Endothelial cell of umbilical vein (primary cell): ENCODE data around the gene ZNF816. TPM values are rescaled to one million over a fixed set of nuclear protein-coding genes. Genes with fewer than 3 reads are reported as not detected.
A peak's percentile ranks its signal among the peaks of the same experiment; 100 is the strongest.

Source experiments
- BruUV-seq: library from RNA; stranded (reverse); fragments of 400-500 nt; replicated peaks from 2 replicates; lab custom pipeline; 2021; lab: Mats Ljungman, UMichigan
- CTCF ChIA-PET: fragments of 300-600, 350-600 bp; sonication (Branson Sonifier 250); formaldehyde crosslinking; loops from one replicate; lab custom pipeline; 2021; ENCODE audit warnings: antibody characterized with exemption, inconsistent platforms; lab: Charles Lee
- POLR2A ChIA-PET: fragments of 300-600, 350-600 bp; sonication (Branson Sonifier 250); formaldehyde crosslinking; loops from one replicate; lab custom pipeline; 2021; ENCODE audit warnings: antibody characterized with exemption, inconsistent platforms; lab: Charles Lee
- DNase-seq: peaks from one replicate; pipeline ENCODE4 v3.0.0-alpha.2; 2011; ENCODE audit warnings: low read depth, low spot score
- FAIRE-seq: peaks from 2 replicates; lab custom pipeline; 2011; peaks lifted over from hg19 to GRCh38; lab: Jason Lieb, UNC
- H2AFZ ChIP-seq: 2 replicates; pipeline ENCODE4 v1.6.0; 2012; ENCODE audit warnings: low read depth, low read length, control low read depth, inconsistent platforms
- H3K27ac ChIP-seq: 2 replicates; pipeline ENCODE4 v1.5.1; 2011; ENCODE audit warnings: low read depth, mild to moderate bottlenecking, control low read depth, low read length, moderate library complexity; ENCODE audit not compliant: insufficient read depth
- H3K27me3 ChIP-seq, 2 experiments: 2 replicates each; pipeline versions ENCODE4 v1.6.0 to v1.6.1; 2011; ENCODE audit warnings: low read length in 2 of 2, mixed read lengths in 1 of 2; ENCODE audit not compliant: control insufficient read depth in 2 of 2, insufficient read depth in 2 of 2
- H3K36me3 ChIP-seq, 2 experiments: 2 replicates in 1 of 2; 3 replicates in 1 of 2; pipeline ENCODE4 v1.5.1; 2011; ENCODE audit warnings: low read length in 2 of 2, mild to moderate bottlenecking in 1 of 2, moderate library complexity in 1 of 2; ENCODE audit not compliant: control insufficient read depth in 2 of 2, insufficient read depth in 2 of 2; ENCODE audit errors: extremely low read depth in 1 of 2
- H3K4me1 ChIP-seq: 3 replicates; pipeline ENCODE4 v1.5.1; 2011; ENCODE audit warnings: mild to moderate bottlenecking, low read length; ENCODE audit not compliant: control insufficient read depth, insufficient read depth; ENCODE audit errors: extremely low read depth
- H3K4me2 ChIP-seq: 2 replicates; pipeline ENCODE4 v1.6.1; 2011; ENCODE audit warnings: low read length, control low read depth, mixed read lengths; ENCODE audit not compliant: insufficient read depth
- H3K4me3 ChIP-seq, 3 experiments: fragments of 200-600 bp in 1 of 3; sonication (generic), shearing (Covaris generic) in 1 of 3; replicated peaks in 1 of 3; 2 replicates each; pipeline ENCODE4 v1.5.1; 2011 to 2016; ENCODE audit warnings: control low read depth in 3 of 3, low read length in 3 of 3, mild to moderate bottlenecking in 2 of 3, inconsistent platforms in 1 of 3, low read depth in 1 of 3, moderate library complexity in 1 of 3; ENCODE audit not compliant: insufficient read depth in 1 of 3
- H3K79me2 ChIP-seq: 2 replicates; pipeline ENCODE4 v1.6.0; 2012; ENCODE audit warnings: low read length, inconsistent platforms; ENCODE audit not compliant: control insufficient read depth, insufficient read depth
- H3K9ac ChIP-seq: replicated peaks from 2 replicates; pipeline ENCODE3; 2011; ENCODE audit warnings: low read length, control low read depth; ENCODE audit not compliant: insufficient read depth; ENCODE audit errors: extremely low read depth
- H3K9me1 ChIP-seq: replicated peaks from 3 replicates; pipeline ENCODE4 v1.6.0; 2011; ENCODE audit warnings: mild to moderate bottlenecking, low read length; ENCODE audit not compliant: control insufficient read depth, insufficient read depth; ENCODE audit errors: extremely low read depth
- H3K9me3 ChIP-seq: replicated peaks from 2 replicates; pipeline ENCODE4 v1.5.1; 2012; ENCODE audit warnings: low read length, inconsistent platforms; ENCODE audit not compliant: control insufficient read depth, insufficient read depth
- H4K20me1 ChIP-seq: replicated peaks from 2 replicates; pipeline ENCODE3; 2011; ENCODE audit warnings: mild to moderate bottlenecking, low read length; ENCODE audit not compliant: control insufficient read depth, insufficient read depth; ENCODE audit errors: extremely low read depth
- CTCF ChIP-seq, 2 donors: IDR thresholded peaks; 1 replicate in 1 of 2; 2 replicates in 1 of 2; pipeline ENCODE4 v1.5.1; 2011; ENCODE audit warnings: low read length in 2 of 2, mild to moderate bottlenecking in 2 of 2, moderate library complexity in 2 of 2, control low read depth in 1 of 2, inconsistent platforms in 1 of 2, low read depth in 1 of 2; ENCODE audit not compliant: insufficient read depth in 1 of 2; ENCODE audit errors: extremely low read depth in 1 of 2
- EZH2 ChIP-seq: IDR thresholded peaks from 2 replicates; pipeline ENCODE4 v1.6.1; 2012; ENCODE audit warnings: borderline replicate concordance, low read depth, mild to moderate bottlenecking, moderate library complexity, low read length, inconsistent platforms; ENCODE audit not compliant: severe bottlenecking
- GATA2 ChIP-seq: IDR thresholded peaks from 2 replicates; pipeline ENCODE4 v1.7.0; 2011; ENCODE audit warnings: low read depth, mild to moderate bottlenecking, moderate library complexity, mixed read lengths, low read length; ENCODE audit not compliant: insufficient read length, insufficient read depth
- JUN ChIP-seq: IDR thresholded peaks from 2 replicates; pipeline ENCODE4 v1.6.1; 2011; ENCODE audit warnings: borderline replicate concordance, low read depth; ENCODE audit not compliant: insufficient read length, insufficient read depth
- MAX ChIP-seq: IDR thresholded peaks from 2 replicates; pipeline ENCODE4 v1.6.1; 2011; ENCODE audit not compliant: insufficient read depth, insufficient read length
- MYC ChIP-seq: IDR thresholded peaks from one replicate; pipeline ENCODE4 v1.6.1; 2011; ENCODE audit warnings: mild to moderate bottlenecking, low read depth, low read length
- POLR2A ChIP-seq: IDR thresholded peaks from 2 replicates; pipeline ENCODE4 v1.6.1; 2012; ENCODE audit warnings: low read depth, mild to moderate bottlenecking, control low read depth, low read length
- POLR2AphosphoS5 ChIP-seq: IDR thresholded peaks from 2 replicates; pipeline ENCODE4 v1.6.1; 2012; ENCODE audit warnings: low read depth, mild to moderate bottlenecking, control low read depth, low read length, moderate library complexity; ENCODE audit not compliant: insufficient read depth
- dilution Hi-C: fragments of 300-500 bp; cut with MboI; formaldehyde crosslinking; loops from one replicate; pipeline ENCODE4 v1.15.0; 2019; ENCODE audit warnings: low sequenced_read_pairs; ENCODE audit not compliant: extremely low pct_ligation_motif_present
- intact Hi-C: fragments of 100-400 bp; cut with micrococcal nuclease; formaldehyde crosslinking; loops from one replicate; pipeline ENCODE4 v1.10.0; 2022
- polyA plus RNA-seq, 4 experiments: library from polyadenylated mRNA; depleted of rRNA in 3 of 4; stranded (reverse) in 3 of 4; unstranded in 1 of 4; fragments of >200 nt; gene quantifications; 2 replicates each; pipeline versions ENCODE4 v1.2.1 to v1.2.3, GENCODE V29; 2011 to 2012; ENCODE audit warnings: missing spikeins in 1 of 4
- total RNA-seq: library from RNA; stranded (reverse); gene quantifications from 2 replicates; pipeline ENCODE4 v1.2.3, GENCODE V29; 2021

Gene ZNF816
- total and polyA plus RNA-seq, 2 donors (not counting 3 experiments of a cell fraction or from before 2014, with no cell fraction given): 1.8 to 4.9 TPM

- Histone ChIP-seq H3K79me2 (peaks cover 7% of the 10 kb centered on the region), H3K27me3 (no peaks in the 10 kb centered on the region), H3K9me3 (no peaks in the 10 kb centered on the region), H3K27ac (peak overlapping the region; percentile 81), H3K9ac (peak overlapping the region; percentile 82), H3K9me1 (no peaks in the 10 kb centered on the region), H4K20me1 (no peaks in the 10 kb centered on the region), H3K4me1 (peaks cover 20% of the 10 kb centered on the region), H3K4me3 (peak overlapping the region; percentile 51 to 65 (median 64)), H3K36me3 (peaks cover 0 to 3% of the 10 kb centered on the region in 2 experiments), H3K4me2 (peak overlapping the region; percentile 75), H2AFZ (peak overlapping the region; percentile 12)
- no peak for FAIRE-seq
- TF ChIP-seq GATA2: no peak
- no peak for TF ChIP-seq JUN
- no peak for TF ChIP-seq CTCF (IDR thresholded peaks at IDR 0.05; ENCODE audit: extremely low read depth in 1 of 2, insufficient read depth in 1 of 2, low read depth in 1 of 2, low read length in 2 of 2)
- no peak for TF ChIP-seq POLR2AphosphoS5
- no peak for TF ChIP-seq MYC
- no peak for TF ChIP-seq EZH2
- TF ChIP-seq POLR2A: no peak
- TF ChIP-seq MAX: no peak
- peak; percentile 41 for DNase-seq
- ChIA-PET POLR2A (no interaction called here), CTCF (interaction anchor here (0.7 kb wide), 1 partner anchor 198 kb away, joined by 3 read pairs; no protein-coding TSS in a partner anchor)
- intact Hi-C loops: loop anchor here (1.0 to 5.0 kb wide), 9 partner anchors 30 to 465 kb away; partner anchors contain the start of genes ZNF160, ZNF611, ZNF808 and ZNF816
- dilution Hi-C loops: no loop called here
- BruUV-seq: TSS peak; percentile 76
These were observed 29.7 kb upstream of the ZNF816 start for GRCh38 chr19:52992109-52993004.
